Gastroesophageal sphincter (tissue), 3 donors: ENCODE results near the gene CD300E.

Experiments
- POLR2A ChIP-seq, 2 donors: fragments of 450-650 bp; IDR thresholded peaks; one replicate each; pipeline ENCODE4 v1.6.1; 2017; ENCODE audit warnings: antibody characterized with exemption in 2 of 2, mild to moderate bottlenecking in 2 of 2, moderate library complexity in 1 of 2
- POLR2AphosphoS5 ChIP-seq: sonication (generic); formaldehyde crosslinking; IDR thresholded peaks from one replicate; pipeline ENCODE4 v1.6.1; 2017; ENCODE audit warnings: antibody characterized with exemption
- TF ChIP-seq, protein P1 (sequence below), 4 experiments: fragments of 200-600 bp in 2 of 4; fragments of 450-650 bp in 2 of 4; sonication (generic) in 1 of 4; IDR thresholded peaks; one replicate each; pipeline ENCODE4 v1.5.1; 2017 to 2019; ENCODE audit warnings: antibody characterized with exemption in 4 of 4, mild to moderate bottlenecking in 2 of 4, moderate library complexity in 2 of 4

GRCh38 chr17:74659889-74660288 lies 36.4 kb upstream of the CD300E start:
- TF ChIP-seq POLR2A (IDR thresholded peaks at IDR 0.05), result no peak
- TF ChIP-seq, protein P1, sequence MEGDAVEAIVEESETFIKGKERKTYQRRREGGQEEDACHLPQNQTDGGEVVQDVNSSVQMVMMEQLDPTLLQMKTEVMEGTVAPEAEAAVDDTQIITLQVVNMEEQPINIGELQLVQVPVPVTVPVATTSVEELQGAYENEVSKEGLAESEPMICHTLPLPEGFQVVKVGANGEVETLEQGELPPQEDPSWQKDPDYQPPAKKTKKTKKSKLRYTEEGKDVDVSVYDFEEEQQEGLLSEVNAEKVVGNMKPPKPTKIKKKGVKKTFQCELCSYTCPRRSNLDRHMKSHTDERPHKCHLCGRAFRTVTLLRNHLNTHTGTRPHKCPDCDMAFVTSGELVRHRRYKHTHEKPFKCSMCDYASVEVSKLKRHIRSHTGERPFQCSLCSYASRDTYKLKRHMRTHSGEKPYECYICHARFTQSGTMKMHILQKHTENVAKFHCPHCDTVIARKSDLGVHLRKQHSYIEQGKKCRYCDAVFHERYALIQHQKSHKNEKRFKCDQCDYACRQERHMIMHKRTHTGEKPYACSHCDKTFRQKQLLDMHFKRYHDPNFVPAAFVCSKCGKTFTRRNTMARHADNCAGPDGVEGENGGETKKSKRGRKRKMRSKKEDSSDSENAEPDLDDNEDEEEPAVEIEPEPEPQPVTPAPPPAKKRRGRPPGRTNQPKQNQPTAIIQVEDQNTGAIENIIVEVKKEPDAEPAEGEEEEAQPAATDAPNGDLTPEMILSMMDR (IDR thresholded peaks at IDR 0.05), result no peak
- no peak for TF ChIP-seq POLR2AphosphoS5
